ENCODE results near the gene TMEM253. TPM values are rescaled to one million over a fixed set of nuclear protein-coding genes. Genes with fewer than 3 reads are reported as not detected.

Gene TMEM253
- total RNA-seq, 4 donors from 2014 or later, result 0.39 to 1.0 TPM; not detected in 2

DNA sequence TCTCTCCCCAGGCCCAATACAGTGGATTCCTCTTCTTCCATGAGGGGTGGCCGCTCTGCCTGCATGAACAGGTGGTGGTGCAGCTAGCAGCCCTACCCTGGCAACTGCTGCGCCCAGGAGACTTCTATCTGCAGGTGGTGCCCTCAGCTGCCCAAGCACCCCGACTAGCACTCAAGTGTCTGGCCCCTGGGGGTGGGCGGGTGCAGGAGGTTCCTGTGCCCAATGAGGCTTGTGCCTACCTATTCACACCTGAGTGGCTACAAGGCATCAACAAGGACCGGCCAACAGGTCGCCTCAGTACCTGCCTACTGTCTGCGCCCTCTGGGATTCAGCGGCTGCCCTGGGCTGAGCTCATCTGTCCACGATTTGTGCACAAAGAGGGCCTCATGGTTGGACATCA lies 26.9 kb upstream of the TMEM253 start:
- TF ChIP-seq CTCF (IDR thresholded peaks at IDR 0.05) (no peak), POLR2A (IDR thresholded peaks at IDR 0.05) (no peak)
- intact Hi-C loops (cut with DNase I; ENCODE audit: low total_unique reads), result no loop called here
- WGBS, 2 donors, result 87 to 93% methylated on average over 8 to 9 of the region's 9 CpGs

GRCh38 chr14:21074398-21075272 lies 26.2 kb upstream of the TMEM253 start:
- 75 to 79% methylated on average over 14 to 26 of the region's 26 CpGs for WGBS, 2 donors
- DNase-seq (ENCODE audit: low spot score in 2 of 2), result peak in 1 of 2 donors; percentile 79
- no peak for TF ChIP-seq POLR2A (IDR thresholded peaks at IDR 0.05)
- TF ChIP-seq CTCF (IDR thresholded peaks at IDR 0.05), result no peak

More for the DNA sequence above, 26.9 kb upstream of the TMEM253 start:
- no peak overlapping the region for H3K4me3 ChIP-seq (ENCODE audit: low read depth, poor library complexity, severe bottlenecking)
- DNase-seq (ENCODE audit: low spot score in 2 of 2), result peak in 1 of 2 donors; percentile 77

DNA sequence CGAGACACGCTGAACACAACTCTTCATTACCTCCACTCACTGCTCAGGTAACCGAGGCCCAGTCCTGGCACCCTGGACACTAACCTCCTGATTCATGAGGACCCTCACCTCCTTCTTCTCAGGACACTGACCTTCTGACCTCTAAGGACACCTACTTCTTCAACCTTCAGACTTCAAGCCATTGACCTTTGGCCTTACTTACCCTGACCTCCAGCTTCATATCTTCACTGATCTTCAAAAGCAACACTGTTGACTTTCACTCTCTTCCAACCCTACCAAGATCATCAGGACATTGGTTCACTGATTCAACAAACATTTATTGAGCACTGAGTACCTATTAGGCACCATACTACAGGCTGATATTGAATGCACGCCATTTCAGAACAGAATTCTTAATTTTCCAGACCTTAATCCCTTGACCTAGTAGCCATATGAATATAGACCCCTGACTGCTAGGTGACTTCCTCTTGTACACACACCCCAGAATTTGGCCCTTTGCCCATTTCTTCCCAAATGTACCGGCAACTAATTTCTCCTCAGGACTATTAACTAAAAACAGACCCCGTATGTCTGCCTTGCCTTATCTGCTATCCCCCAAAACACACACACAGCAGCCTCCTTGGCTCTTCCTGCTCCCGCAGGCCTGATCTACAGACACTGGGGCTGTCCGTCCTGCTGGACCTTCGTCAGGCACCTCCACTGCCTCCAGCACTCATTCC lies 25.0 kb upstream of the TMEM253 start:
- 86 to 88% methylated on average over 9 of the region's 9 CpGs for WGBS, 2 donors
- TF ChIP-seq CTCF (IDR thresholded peaks at IDR 0.05), result no peak
- no peak for DNase-seq (ENCODE audit: low spot score in 2 of 2)
- intact Hi-C loops (cut with DNase I; ENCODE audit: low total_unique reads), result no loop called here
- H3K4me3 ChIP-seq (ENCODE audit: low read depth, poor library complexity, severe bottlenecking), result no peak overlapping the region

More at GRCh38 chr14:21074398-21075272, 26.2 kb upstream of the TMEM253 start:
- intact Hi-C loops (cut with DNase I; ENCODE audit: low total_unique reads), result no loop called here
- no peak overlapping the region for H3K4me3 ChIP-seq (ENCODE audit: low read depth, poor library complexity, severe bottlenecking)

GRCh38 chr14:21077672-21078071 lies 23.2 kb upstream of the TMEM253 start:
- DNase-seq (ENCODE audit: low spot score in 2 of 2), result no peak
- WGBS, 2 donors, result 81 to 84% methylated on average over 2 of the region's 2 CpGs
- intact Hi-C loops (cut with DNase I; ENCODE audit: low total_unique reads), result no loop called here
- no peak overlapping the region for H3K4me3 ChIP-seq (ENCODE audit: low read depth, poor library complexity, severe bottlenecking)
- TF ChIP-seq CTCF (IDR thresholded peaks at IDR 0.05), result no peak
- TF ChIP-seq POLR2A (IDR thresholded peaks at IDR 0.05), result no peak

- whole genome bisulfite sequencing, 2 donors, result 82 to 91% methylated on average over 5 of the region's 5 CpGs
- DNase-seq (ENCODE audit: low spot score in 2 of 2), result no peak
- intact Hi-C loops (cut with DNase I; ENCODE audit: low total_unique reads), result no loop called here
- H3K4me3 ChIP-seq (ENCODE audit: low read depth, poor library complexity, severe bottlenecking), result no peak overlapping the region
- TF ChIP-seq POLR2A (IDR thresholded peaks at IDR 0.05) (no peak), CTCF (IDR thresholded peaks at IDR 0.05) (no peak)
These were observed 22.6 kb upstream of the TMEM253 start for GRCh38 chr14:21078287-21078686.

Data from lower leg skin (tissue), 4 donors.